GM10266 (cell line): ENCODE measurements around the gene VPREB3.

Source experiments
- DNase-seq: peaks from one replicate; pipeline ENCODE4 v3.0.0; 2012; ENCODE audit errors: extremely low spot score
- TF ChIP-seq, protein P1 (sequence below): IDR thresholded peaks from 2 replicates; pipeline ENCODE4 v1.5.1; 2012; ENCODE audit warnings: mild to moderate bottlenecking, low read depth; ENCODE audit not compliant: control insufficient read depth, insufficient read depth; ENCODE audit errors: missing control alignments

Gene VPREB3, protein sequence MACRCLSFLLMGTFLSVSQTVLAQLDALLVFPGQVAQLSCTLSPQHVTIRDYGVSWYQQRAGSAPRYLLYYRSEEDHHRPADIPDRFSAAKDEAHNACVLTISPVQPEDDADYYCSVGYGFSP

GRCh38 chr22:23754220-23754919, at the start of gene VPREB3:
Gene VPREB3, minus strand, starts transcription at chr22:23754425. Its CDS starts 62 bp downstream, at chr22:23754363.
- DNase-seq = no peak
- TF ChIP-seq, protein P1, sequence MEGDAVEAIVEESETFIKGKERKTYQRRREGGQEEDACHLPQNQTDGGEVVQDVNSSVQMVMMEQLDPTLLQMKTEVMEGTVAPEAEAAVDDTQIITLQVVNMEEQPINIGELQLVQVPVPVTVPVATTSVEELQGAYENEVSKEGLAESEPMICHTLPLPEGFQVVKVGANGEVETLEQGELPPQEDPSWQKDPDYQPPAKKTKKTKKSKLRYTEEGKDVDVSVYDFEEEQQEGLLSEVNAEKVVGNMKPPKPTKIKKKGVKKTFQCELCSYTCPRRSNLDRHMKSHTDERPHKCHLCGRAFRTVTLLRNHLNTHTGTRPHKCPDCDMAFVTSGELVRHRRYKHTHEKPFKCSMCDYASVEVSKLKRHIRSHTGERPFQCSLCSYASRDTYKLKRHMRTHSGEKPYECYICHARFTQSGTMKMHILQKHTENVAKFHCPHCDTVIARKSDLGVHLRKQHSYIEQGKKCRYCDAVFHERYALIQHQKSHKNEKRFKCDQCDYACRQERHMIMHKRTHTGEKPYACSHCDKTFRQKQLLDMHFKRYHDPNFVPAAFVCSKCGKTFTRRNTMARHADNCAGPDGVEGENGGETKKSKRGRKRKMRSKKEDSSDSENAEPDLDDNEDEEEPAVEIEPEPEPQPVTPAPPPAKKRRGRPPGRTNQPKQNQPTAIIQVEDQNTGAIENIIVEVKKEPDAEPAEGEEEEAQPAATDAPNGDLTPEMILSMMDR = no peak

- DNase-seq = no peak
- TF ChIP-seq, protein P1 = no peak
Measured at GRCh38 chr22:23803001-23803819, 49.0 kb upstream of the VPREB3 start.

- TF ChIP-seq, protein P1 = no peak
- no peak for DNase-seq
Measured at GRCh38 chr22:23801886-23802377, 47.7 kb upstream of the VPREB3 start.

DNA sequence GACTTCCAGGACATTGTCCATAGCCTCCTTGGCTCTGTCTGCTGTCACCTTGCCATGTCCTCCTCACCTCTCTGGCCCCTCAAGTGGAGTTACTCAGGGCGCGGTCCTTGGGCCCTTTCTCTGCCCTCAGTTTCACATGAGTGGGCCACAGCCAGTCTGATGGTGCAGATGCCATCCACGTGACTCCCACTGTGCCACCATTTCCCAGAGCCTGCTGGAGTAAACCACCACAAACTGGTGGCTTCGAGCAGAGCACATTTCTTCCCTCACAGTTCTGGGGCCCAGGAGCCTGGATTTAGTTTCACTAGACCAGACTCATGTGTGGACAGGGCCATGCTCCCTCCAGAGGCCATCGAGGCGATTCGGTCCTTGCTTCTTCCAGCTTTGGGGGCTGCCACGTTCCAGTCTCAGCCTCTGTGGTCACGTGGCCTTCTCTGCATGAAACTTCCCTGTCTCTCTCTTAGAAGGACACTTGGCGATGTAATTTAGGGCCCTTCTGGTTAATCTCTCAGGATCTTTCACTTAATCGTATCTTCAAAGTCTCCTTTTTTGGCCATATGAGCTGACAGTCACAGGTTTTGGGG, 47.1 kb upstream of the VPREB3 start:
- TF ChIP-seq, protein P1 = no peak
- DNase-seq = no peak

DNA sequence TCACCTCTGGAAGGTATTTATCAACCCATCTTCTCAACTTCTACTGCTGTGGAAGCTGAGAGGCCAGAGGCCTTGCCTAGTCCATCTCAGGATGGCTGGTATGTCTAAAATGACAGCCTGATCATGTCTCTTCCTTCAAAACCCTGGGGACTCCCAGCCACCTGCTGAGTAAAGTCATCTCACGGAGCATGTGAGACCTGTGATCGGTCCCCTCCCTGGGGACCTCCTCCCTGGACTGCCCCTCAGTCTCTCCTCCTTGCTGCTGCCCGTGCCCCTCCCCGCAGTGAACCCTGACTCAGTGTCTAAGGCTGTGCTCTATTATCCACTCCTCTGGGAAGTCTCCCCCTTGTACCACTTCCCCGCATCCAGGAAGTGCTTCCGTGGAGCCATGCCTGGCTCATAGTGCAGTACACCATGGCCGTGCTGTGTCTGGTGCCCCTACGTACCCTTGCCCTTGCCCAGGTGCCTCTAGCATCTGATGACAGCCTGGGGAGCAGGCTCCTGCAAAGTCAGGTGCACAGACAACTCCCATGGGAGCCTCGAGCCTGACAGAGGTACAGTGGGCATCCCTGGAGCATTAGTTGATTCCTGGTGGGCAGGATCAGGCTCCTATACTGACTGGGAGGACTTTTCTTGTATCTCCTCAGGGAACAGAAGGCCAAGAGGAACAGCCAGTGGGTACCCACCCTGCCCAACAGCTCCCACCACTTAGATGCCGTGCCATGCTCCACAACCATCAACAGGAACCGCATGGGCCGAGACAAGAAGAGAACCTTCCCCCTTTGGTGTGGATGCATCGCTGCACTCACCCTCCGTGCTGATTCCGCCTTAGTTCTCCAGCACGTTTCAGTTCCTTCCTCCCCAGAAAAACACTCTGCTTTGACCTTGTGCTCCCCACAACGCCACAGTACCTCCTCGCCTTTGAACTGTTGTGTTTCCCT, 46.3 kb upstream of the VPREB3 start:
- TF ChIP-seq, protein P1 = no peak
- DNase-seq = peak; percentile 77

DNA sequence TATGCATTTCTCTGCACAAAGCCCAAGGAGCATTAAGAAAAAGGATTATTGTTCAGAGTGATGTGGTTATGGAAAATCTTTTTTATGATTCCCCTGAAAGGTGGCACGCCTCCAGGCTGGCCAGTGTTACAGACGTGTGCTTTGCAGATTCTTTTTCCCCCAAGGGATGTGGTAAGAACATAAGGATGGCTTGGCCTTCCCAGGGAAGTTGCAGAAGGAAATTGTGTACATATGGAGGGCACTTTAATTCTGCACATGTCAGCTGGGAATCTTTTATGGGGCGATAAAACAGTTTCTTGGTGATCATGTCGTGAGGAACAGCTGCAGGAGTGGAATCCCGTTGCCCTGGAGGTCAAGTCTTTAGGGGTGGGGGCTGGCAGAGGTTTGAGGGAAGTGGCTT, 42.2 kb upstream of the VPREB3 start:
- DNase-seq = no peak

More for the DNA sequence above, 42.2 kb upstream of the VPREB3 start:
- TF ChIP-seq, protein P1 = no peak
